HCT116 (cell line): ENCODE measurements around the gene AGAP1. TPM values are rescaled to one million over a fixed set of nuclear protein-coding genes. Genes with fewer than 3 reads are reported as not detected.

ENCODE experiments used
- ATAC-seq: fragments of 200-7000 bp; cut with Tn5 transposase; 2 replicates; pipeline ENCODE4 v1.9.1; 2020; ENCODE audit warnings: mild to moderate bottlenecking, moderate library complexity
- BruUV-seq: library from RNA; stranded (reverse); fragments of 400-500 nt; replicated peaks from 2 replicates; lab custom pipeline; 2021; lab: Mats Ljungman, UMichigan
- CTCF ChIA-PET: fragments of 300-600 bp; sonication (Branson Sonifier 250); formaldehyde crosslinking; loops from one replicate; lab custom pipeline; 2021; ENCODE audit warnings: antibody characterized with exemption; lab: Charles Lee
- POLR2A ChIA-PET: fragments of 300-600, 350-600 bp; sonication (Branson Sonifier 250); formaldehyde crosslinking; loops from one replicate; lab custom pipeline; 2021; ENCODE audit warnings: antibody characterized with exemption; lab: Charles Lee
- RAD21 ChIA-PET, 2 experiments: fragments of 300-600 bp; sonication (Branson Sonifier 250); formaldehyde crosslinking; loops; one replicate each; lab custom pipeline; 2023; ENCODE audit warnings: low total read pairs in 2 of 2; ENCODE audit not compliant: uncharacterized antibody in 2 of 2, unreplicated experiment in 2 of 2, low non-redundant PET in 1 of 2; lab: Charles Lee
- DNase-seq: peaks from one replicate; pipeline ENCODE4 v3.0.0-alpha.2; 2010; ENCODE audit warnings: low read depth, low spot score
- H2AFZ ChIP-seq: fragments of 200-600 bp; shearing (Covaris generic), sonication (generic); 2 replicates; pipeline ENCODE4 v1.6.1; 2017; ENCODE audit warnings: low read depth, mixed run types, mixed read lengths, antibody characterized with exemption, low read length; ENCODE audit not compliant: poor library complexity, severe bottlenecking
- H3K27ac ChIP-seq: 2 replicates; pipeline ENCODE4 v1.5.1; 2012; ENCODE audit warnings: low read depth, low read length
- H3K27me3 ChIP-seq: fragments of 200-600 bp; sonication (generic); 2 replicates; pipeline ENCODE4 v1.6.1; 2016; ENCODE audit warnings: mixed run types, low read length, mixed read lengths; ENCODE audit not compliant: insufficient read depth
- H3K36me3 ChIP-seq, 2 experiments: fragments of 200-500 bp in 1 of 2; fragments of 200-600 bp in 1 of 2; sonication (Bioruptor generic) in 1 of 2; sonication (generic) in 1 of 2; 2 replicates each; pipeline versions ENCODE4 v1.5.1 to v1.6.1; 2014 to 2016; ENCODE audit warnings: low read length in 2 of 2, inconsistent platforms in 1 of 2, mixed read lengths in 1 of 2, mixed run types in 1 of 2; ENCODE audit not compliant: insufficient read depth in 2 of 2, control insufficient read depth in 1 of 2
- H3K4me1 ChIP-seq, 2 experiments: fragments of 200-600 bp in 1 of 2; sonication (generic) in 1 of 2; 2 replicates each; pipeline versions ENCODE4 v1.5.1 to v1.6.1; 2012 to 2017; ENCODE audit warnings: low read length in 2 of 2, inconsistent platforms in 1 of 2, mild to moderate bottlenecking in 1 of 2, mixed read lengths in 1 of 2, mixed run types in 1 of 2, moderate library complexity in 1 of 2; ENCODE audit not compliant: insufficient read depth in 2 of 2, control insufficient read depth in 1 of 2
- H3K4me2 ChIP-seq: fragments of 200-600 bp; sonication (generic); 2 replicates; pipeline ENCODE4 v1.6.1; 2017; ENCODE audit warnings: mixed run types, low read length, mixed read lengths
- H3K4me3 ChIP-seq, 2 experiments: fragments of 200-600 bp in 1 of 2; sonication (generic) in 1 of 2; replicated peaks in 1 of 2; 2 replicates each; pipeline ENCODE4 v1.5.1; 2011 to 2016; ENCODE audit warnings: low read length in 2 of 2, control low read depth in 1 of 2, low read depth in 1 of 2, mild to moderate bottlenecking in 1 of 2, mixed read lengths in 1 of 2, mixed run types in 1 of 2
- H3K79me2 ChIP-seq: fragments of 200-600 bp; sonication (generic); 2 replicates; pipeline ENCODE4 v1.6.1; 2017; ENCODE audit warnings: mild to moderate bottlenecking, mixed run types, low read length, moderate library complexity, mixed read lengths; ENCODE audit not compliant: insufficient read depth
- H3K9ac ChIP-seq: fragments of 200-600 bp; sonication (generic); 2 replicates; pipeline ENCODE4 v1.6.1; 2016; ENCODE audit warnings: low read length, mixed read lengths
- H3K9me2 ChIP-seq: fragments of 200-600 bp; sonication (generic), shearing (Covaris generic); 2 replicates; pipeline ENCODE4 v1.6.1; 2017; ENCODE audit warnings: mixed run types, mild to moderate bottlenecking, moderate library complexity; ENCODE audit not compliant: insufficient read depth
- H3K9me3 ChIP-seq, 2 experiments: fragments of 200-500 bp in 1 of 2; fragments of 200-600 bp in 1 of 2; sonication (Bioruptor generic) in 1 of 2; sonication (generic) in 1 of 2; 2 replicates each; pipeline ENCODE4 v1.6.1; 2014 to 2017; ENCODE audit warnings: low read length in 2 of 2, mixed read lengths in 2 of 2, inconsistent platforms in 1 of 2, low read depth in 1 of 2, mild to moderate bottlenecking in 1 of 2, mixed run types in 1 of 2, moderate library complexity in 1 of 2; ENCODE audit not compliant: control insufficient read depth in 1 of 2, insufficient read depth in 1 of 2
- H4K20me1 ChIP-seq: fragments of 200-600 bp; sonication (generic), shearing (Covaris generic); 2 replicates; pipeline ENCODE4 v1.6.1; 2017; ENCODE audit warnings: mixed run types, mild to moderate bottlenecking, moderate library complexity; ENCODE audit not compliant: insufficient read depth
- EZH2 ChIP-seq: fragments of 200-600 bp; sonication (generic); IDR thresholded peaks from 2 replicates; pipeline ENCODE4 v1.6.1; 2017; ENCODE audit warnings: antibody characterized with exemption, mixed run types
- EZH2phosphoT487 ChIP-seq: fragments of 200-600 bp; IDR thresholded peaks from 2 replicates; pipeline ENCODE4 v1.6.1; 2018; ENCODE audit warnings: antibody characterized with exemption, borderline replicate concordance
- POLR2A ChIP-seq: IDR thresholded peaks from 2 replicates; pipeline ENCODE4 v1.7.0; 2011; ENCODE audit warnings: borderline replicate concordance; ENCODE audit not compliant: insufficient read depth, insufficient read length; ENCODE audit errors: extremely low read depth
- POLR2AphosphoS5 ChIP-seq: IDR thresholded peaks from 2 replicates; pipeline ENCODE4 v1.6.1; 2011; ENCODE audit warnings: mild to moderate bottlenecking, low read depth, low read length, moderate library complexity
- RAD21 ChIP-seq: IDR thresholded peaks from 2 replicates; pipeline ENCODE4 v1.6.1; 2012; ENCODE audit warnings: low read depth, mild to moderate bottlenecking
- SP1 ChIP-seq: IDR thresholded peaks from 2 replicates; pipeline ENCODE4 v1.6.1; 2012; ENCODE audit warnings: low read depth
- intact Hi-C: fragments of 100-400 bp; cut with micrococcal nuclease; formaldehyde crosslinking; loops from 2 replicates; pipeline ENCODE4 v1.10.0; 2022
- total RNA-seq: library from RNA; stranded (reverse); gene quantifications from one replicate; pipeline ENCODE4 v1.2.1, GENCODE V29; 2021; ENCODE audit not compliant: unreplicated experiment
- TF ChIP-seq, protein P1 (sequence below): IDR thresholded peaks from 2 replicates; pipeline ENCODE4 v1.6.1; 2012; ENCODE audit warnings: low read depth

The AGAP1 gene
- total RNA-seq, 1 experiment from 2014 or later: 43.8 TPM

DNA sequence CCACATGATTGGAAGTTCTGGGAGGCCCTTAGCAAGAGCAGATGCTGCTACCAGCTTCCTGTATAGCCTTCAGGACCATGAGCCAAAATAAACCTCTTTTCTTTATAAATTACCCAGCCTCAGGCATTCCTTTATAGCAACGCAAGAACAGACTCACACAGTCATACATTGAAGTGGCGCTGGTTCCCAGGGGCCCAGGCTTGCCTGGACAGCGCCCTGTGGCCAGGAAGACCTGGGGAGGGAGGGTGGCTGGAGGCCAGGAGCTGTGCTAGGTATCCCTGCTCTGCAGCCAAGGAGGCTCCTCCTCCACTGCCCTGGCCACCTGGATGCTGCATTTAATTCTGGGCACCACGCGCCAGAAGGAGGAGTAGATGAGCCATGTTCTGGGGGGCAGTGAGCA is 98.1 kb downstream of the AGAP1 start:
- Histone ChIP-seq H3K27ac (no peak overlapping the region), H3K4me2 (no peak overlapping the region), H4K20me1 (peaks cover 24% of the 10 kb centered on the region; the same call in 1 of the 2 replicates), H3K36me3 (no peaks in the 10 kb centered on the region), H3K9me2 (no peaks in the 10 kb centered on the region), H3K79me2 (peaks cover 58% of the 10 kb centered on the region), H2AFZ (no peak overlapping the region), H3K9ac (no peak overlapping the region), H3K4me1 (no peaks in the 10 kb centered on the region; a peak in 2 of 4 replicates), H3K4me3 (no peak overlapping the region), H3K9me3 (no peaks in the 10 kb centered on the region), H3K27me3 (no peaks in the 10 kb centered on the region)
- TF ChIP-seq SP1 (no peak), RAD21 (no peak), EZH2 (no peak), POLR2AphosphoS5 (no peak), EZH2phosphoT487 (no peak), POLR2A (no peak)
- TF ChIP-seq, protein P1, sequence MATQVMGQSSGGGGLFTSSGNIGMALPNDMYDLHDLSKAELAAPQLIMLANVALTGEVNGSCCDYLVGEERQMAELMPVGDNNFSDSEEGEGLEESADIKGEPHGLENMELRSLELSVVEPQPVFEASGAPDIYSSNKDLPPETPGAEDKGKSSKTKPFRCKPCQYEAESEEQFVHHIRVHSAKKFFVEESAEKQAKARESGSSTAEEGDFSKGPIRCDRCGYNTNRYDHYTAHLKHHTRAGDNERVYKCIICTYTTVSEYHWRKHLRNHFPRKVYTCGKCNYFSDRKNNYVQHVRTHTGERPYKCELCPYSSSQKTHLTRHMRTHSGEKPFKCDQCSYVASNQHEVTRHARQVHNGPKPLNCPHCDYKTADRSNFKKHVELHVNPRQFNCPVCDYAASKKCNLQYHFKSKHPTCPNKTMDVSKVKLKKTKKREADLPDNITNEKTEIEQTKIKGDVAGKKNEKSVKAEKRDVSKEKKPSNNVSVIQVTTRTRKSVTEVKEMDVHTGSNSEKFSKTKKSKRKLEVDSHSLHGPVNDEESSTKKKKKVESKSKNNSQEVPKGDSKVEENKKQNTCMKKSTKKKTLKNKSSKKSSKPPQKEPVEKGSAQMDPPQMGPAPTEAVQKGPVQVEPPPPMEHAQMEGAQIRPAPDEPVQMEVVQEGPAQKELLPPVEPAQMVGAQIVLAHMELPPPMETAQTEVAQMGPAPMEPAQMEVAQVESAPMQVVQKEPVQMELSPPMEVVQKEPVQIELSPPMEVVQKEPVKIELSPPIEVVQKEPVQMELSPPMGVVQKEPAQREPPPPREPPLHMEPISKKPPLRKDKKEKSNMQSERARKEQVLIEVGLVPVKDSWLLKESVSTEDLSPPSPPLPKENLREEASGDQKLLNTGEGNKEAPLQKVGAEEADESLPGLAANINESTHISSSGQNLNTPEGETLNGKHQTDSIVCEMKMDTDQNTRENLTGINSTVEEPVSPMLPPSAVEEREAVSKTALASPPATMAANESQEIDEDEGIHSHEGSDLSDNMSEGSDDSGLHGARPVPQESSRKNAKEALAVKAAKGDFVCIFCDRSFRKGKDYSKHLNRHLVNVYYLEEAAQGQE: no peak
- ChIA-PET CTCF (interaction anchor here (2.4 to 5.9 kb wide), 2 partner anchors 40 to 154 kb away, joined by 5 to 69 read pairs; no protein-coding TSS in a partner anchor), POLR2A (no interaction called here), RAD21 (no interaction called here)
- intact Hi-C loops: no loop called here
- ATAC-seq (no peak), DNase-seq (no peak)
- BruUV-seq: no TSS peak
